Upper lobe of right lung (tissue), 1 donor: ENCODE data around the gene MARCHF3. TPM values are rescaled to one million over a fixed set of nuclear protein-coding genes. Genes with fewer than 3 reads are reported as not detected.
"Not testable (repeated sequence)": the region's sequence is repeated elsewhere in the genome, so short reads cannot be mapped to it uniquely, and the experiment has no call there.

ENCODE experiments used
- ATAC-seq: fragments of 200-7000 bp; cut with Tn5 transposase; one replicate; pipeline ENCODE4 v1.9.1; 2020; ENCODE audit warnings: mild to moderate bottlenecking, moderate library complexity
- DNase-seq: peaks from one replicate; pipeline ENCODE4 v3.0.0-alpha.2; 2020
- H3K27ac ChIP-seq: fragments of 200-600 bp; one replicate; pipeline ENCODE4 v1.8.0; 2022
- H3K27me3 ChIP-seq: fragments of 200-600 bp; one replicate; pipeline ENCODE4 v1.8.0; 2022; ENCODE audit warnings: mild to moderate bottlenecking
- H3K36me3 ChIP-seq: fragments of 200-600 bp; one replicate; pipeline ENCODE4 v1.8.0; 2022
- H3K4me1 ChIP-seq: fragments of 200-600 bp; one replicate; pipeline ENCODE4 v1.8.0; 2022
- H3K4me3 ChIP-seq: fragments of 200-600 bp; one replicate; pipeline ENCODE4 v1.8.0; 2022; ENCODE audit warnings: mild to moderate bottlenecking
- H3K9me3 ChIP-seq: fragments of 200-600 bp; one replicate; pipeline ENCODE4 v1.8.0; 2022
- CTCF ChIP-seq: fragments of 200-600 bp; IDR thresholded peaks from one replicate; pipeline ENCODE4 v1.8.0; 2022; ENCODE audit warnings: antibody characterized with exemption
- intact Hi-C: fragments of 100-400 bp; cut with DNase I; formaldehyde crosslinking; loops from one replicate; pipeline ENCODE4 v1.11.0; 2022
- total RNA-seq: library from RNA; stranded (reverse); fragmentation: NEBNext Ultra II Directional; extraction: Animal tissue kit (Norgen Biotek cat#: 25700); gene quantifications from one replicate; pipeline ENCODE4 v1.2.1, GENCODE V29; 2021
- donor health status: DM: no; HTN: yes; CAD: no; lungs with severe emphysema.

MARCHF3 gene
- total RNA-seq, 1 donor from 2014 or later, result 11.1 TPM

- Histone ChIP-seq H3K4me3 (no peak overlapping the region), H3K27ac (no peak overlapping the region), H3K9me3 (no peaks in the 10 kb centered on the region), H3K27me3 (no peaks in the 10 kb centered on the region), H3K4me1 (peaks cover 5% of the 10 kb centered on the region), H3K36me3 (no peaks in the 10 kb centered on the region)
- no peak for TF ChIP-seq CTCF
- DNase-seq, result no peak
- ATAC-seq, result no peak
- intact Hi-C loops, result no loop called here
These were observed 21.9 kb downstream of the MARCHF3 start for GRCh38 chr5:127008300-127008975.

GRCh38 chr5:127007522-127007921 is 22.8 kb downstream of the MARCHF3 start:
- Histone ChIP-seq H3K9me3 (no peaks in the 10 kb centered on the region), H3K4me3 (no peak overlapping the region), H3K36me3 (no peaks in the 10 kb centered on the region), H3K4me1 (peaks cover 5% of the 10 kb centered on the region), H3K27me3 (no peaks in the 10 kb centered on the region), H3K27ac (no peak overlapping the region)
- intact Hi-C loops, result no loop called here
- no peak for TF ChIP-seq CTCF
- ATAC-seq, result no peak
- DNase-seq, result no peak

DNA sequence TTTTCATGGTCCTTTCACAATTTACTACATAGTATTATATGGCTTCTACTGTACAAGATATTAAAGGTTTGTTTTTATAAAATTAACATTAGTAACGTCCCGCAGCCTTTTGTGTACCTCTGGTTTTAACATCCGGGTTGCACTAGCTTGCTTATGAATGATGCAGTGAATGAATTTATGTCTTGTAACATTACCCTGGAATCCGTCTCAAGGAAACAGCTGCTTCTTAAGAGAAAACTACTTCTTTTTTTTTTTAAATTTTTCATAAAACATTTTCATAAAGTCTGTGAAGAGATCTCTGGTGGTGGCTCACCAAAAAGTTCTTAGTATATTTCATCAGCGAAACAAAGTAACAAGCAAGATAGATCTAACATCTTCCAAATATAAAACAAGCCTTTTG is 23.6 kb downstream of the MARCHF3 start:
- no peaks in the 10 kb centered on the region for H3K36me3 ChIP-seq
- TF ChIP-seq CTCF, result no peak
- DNase-seq, result no peak
- H3K4me1 ChIP-seq, result peaks cover 5% of the 10 kb centered on the region
- H3K27ac ChIP-seq, result no peak overlapping the region
- intact Hi-C loops, result no loop called here
- no peak for ATAC-seq
- no peak overlapping the region for H3K4me3 ChIP-seq
- no peaks in the 10 kb centered on the region for H3K9me3 ChIP-seq
- no peaks in the 10 kb centered on the region for H3K27me3 ChIP-seq

DNA sequence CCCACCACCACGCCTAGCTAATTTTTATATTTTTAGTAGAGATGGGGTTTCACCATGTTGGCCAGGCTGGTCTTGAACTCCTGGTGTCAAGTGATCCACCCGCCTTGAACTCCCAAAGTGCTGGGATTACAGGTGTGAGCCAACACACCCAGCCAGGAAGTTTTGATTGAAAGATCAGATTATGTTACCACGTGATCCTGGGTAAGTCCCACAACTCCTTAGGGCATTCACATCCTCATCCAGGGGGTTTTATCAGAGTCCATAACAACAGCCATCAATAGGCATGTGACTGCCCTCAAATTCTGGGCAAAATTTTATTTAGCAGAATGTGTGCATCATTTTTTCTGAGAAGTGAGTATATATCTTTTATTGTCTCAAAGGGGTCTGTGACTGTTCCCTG is 25.1 kb downstream of the MARCHF3 start:
- ATAC-seq, DNase-seq, intact Hi-C loops: not testable (repeated sequence)

GRCh38 chr5:127004721-127005120 is 25.6 kb downstream of the MARCHF3 start:
- Histone ChIP-seq H3K27ac (no peak overlapping the region), H3K4me3 (no peak overlapping the region), H3K9me3 (no peaks in the 10 kb centered on the region), H3K27me3 (no peaks in the 10 kb centered on the region), H3K36me3 (no peaks in the 10 kb centered on the region), H3K4me1 (peaks cover 5% of the 10 kb centered on the region)
- ATAC-seq, result no peak
- intact Hi-C loops, result no loop called here
- no peak for TF ChIP-seq CTCF
- no peak for DNase-seq

More for the DNA sequence above, 25.1 kb downstream of the MARCHF3 start:
- H3K27me3 ChIP-seq, H3K9me3 ChIP-seq, H3K4me3 ChIP-seq, H3K27ac ChIP-seq, H3K4me1 ChIP-seq, H3K36me3 ChIP-seq: not testable (repeated sequence)

GRCh38 chr5:127003798-127004495 is 26.4 kb downstream of the MARCHF3 start:
- intact Hi-C loops, result no loop called here
- TF ChIP-seq CTCF, result no peak
- Histone ChIP-seq H3K36me3 (no peaks in the 10 kb centered on the region), H3K4me3 (no peak overlapping the region), H3K9me3 (no peaks in the 10 kb centered on the region), H3K27ac (no peak overlapping the region), H3K27me3 (no peaks in the 10 kb centered on the region), H3K4me1 (peaks cover 5% of the 10 kb centered on the region)
- ATAC-seq, result no peak
- no peak for DNase-seq
